GM23248 (cell line): ENCODE measurements around the gene MPHOSPH6.

Experiments used
- EZH2 ChIP-seq: fragments of 200-600 bp; sonication (generic); IDR thresholded peaks from 2 replicates; pipeline ENCODE4 v1.6.1; 2018; ENCODE audit warnings: antibody characterized with exemption, mild to moderate bottlenecking; ENCODE audit not compliant: insufficient read depth, poor library complexity, severe bottlenecking
- EZH2phosphoT487 ChIP-seq: fragments of 200-600 bp; sonication (generic); IDR thresholded peaks from 2 replicates; pipeline ENCODE4 v1.6.1; 2018; ENCODE audit warnings: antibody characterized with exemption, moderate library complexity, mild to moderate bottlenecking, low read depth; ENCODE audit not compliant: insufficient read depth

GRCh38 chr16:82177555-82177954 is 7.5 kb upstream of the MPHOSPH6 start:
- TF ChIP-seq EZH2 (no peak), EZH2phosphoT487 (no peak)
